Fibroblast of lung (primary cell): Measurements from ENCODE around the gene BHLHA9.

Experiments used
- CTCF ChIP-seq, 2 donors: IDR thresholded peaks in 1 of 2; conservative IDR thresholded peaks in 1 of 2; 1 replicate in 1 of 2; 2 replicates in 1 of 2; pipeline ENCODE4 v1.5.1; 2011 to 2012; ENCODE audit warnings: low read length in 2 of 2, control low read depth in 1 of 2, inconsistent platforms in 1 of 2, low read depth in 1 of 2, mild to moderate bottlenecking in 1 of 2
- EZH2 ChIP-seq: IDR thresholded peaks from 2 replicates; pipeline ENCODE4 v1.5.1; 2012; ENCODE audit warnings: low read length, control low read depth, mild to moderate bottlenecking; ENCODE audit errors: missing control alignments

GRCh38 chr17:1304522-1304921, 34.3 kb downstream of the BHLHA9 start:
- no peak for TF ChIP-seq CTCF (conservative IDR thresholded peaks at IDR 0.05 in 1 of 2, IDR thresholded peaks at IDR 0.05 in 1 of 2; ENCODE audit: low read depth in 1 of 2, low read length in 2 of 2)
- TF ChIP-seq EZH2, result no peak
